NCI-H2196 (cell line): Measurements from ENCODE around the gene NOP14.
"Not testable (repeated sequence)": the region's sequence is repeated elsewhere in the genome, so short reads cannot be mapped to it uniquely, and the experiment has no call there.

Experiments used
- DNase-seq: peaks from one replicate; lab custom pipeline; 2025; ENCODE audit not compliant: unreplicated experiment; lab: John Stamatoyannopoulos, UW

Gene NOP14

DNA sequence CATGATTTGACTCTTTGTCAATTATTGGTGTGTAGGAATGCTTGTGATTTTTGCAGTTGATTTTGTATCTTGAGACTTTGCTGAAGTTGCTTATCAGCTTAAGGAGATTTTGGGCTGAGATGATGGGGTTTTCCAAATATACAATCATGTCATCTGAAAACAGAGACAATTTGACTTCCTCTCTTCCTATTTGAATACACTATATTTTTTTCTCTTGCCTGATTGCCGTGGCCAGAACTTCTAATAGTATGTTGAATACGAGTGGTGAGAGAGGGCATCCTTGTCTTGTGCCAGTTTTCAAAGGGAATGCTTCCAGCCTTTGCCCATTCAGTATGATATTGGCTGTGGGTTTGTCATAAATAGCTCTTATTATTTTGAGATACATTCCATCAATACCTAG is 44.9 kb downstream of the NOP14 start:
- DNase-seq: not testable (repeated sequence)

DNA sequence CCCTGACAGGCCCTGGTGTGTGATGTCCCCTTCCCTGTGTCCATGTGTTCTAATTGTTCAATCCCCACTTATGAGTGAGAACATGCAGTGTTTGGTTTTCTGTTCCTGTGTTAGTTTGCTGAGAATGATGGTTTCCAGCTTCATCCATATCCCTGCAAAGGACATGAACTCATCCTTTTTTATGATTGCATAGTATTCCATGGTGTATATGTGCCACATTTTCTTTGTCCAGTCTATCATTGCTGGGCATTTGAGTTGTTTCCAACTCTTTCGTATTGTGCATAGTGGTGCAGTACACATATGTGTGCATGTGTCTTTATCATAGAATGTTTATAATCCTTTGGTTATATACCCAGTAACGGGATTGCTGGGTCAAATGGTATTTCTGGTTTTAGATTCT is 46.5 kb downstream of the NOP14 start:
- not testable (repeated sequence) for DNase-seq

DNA sequence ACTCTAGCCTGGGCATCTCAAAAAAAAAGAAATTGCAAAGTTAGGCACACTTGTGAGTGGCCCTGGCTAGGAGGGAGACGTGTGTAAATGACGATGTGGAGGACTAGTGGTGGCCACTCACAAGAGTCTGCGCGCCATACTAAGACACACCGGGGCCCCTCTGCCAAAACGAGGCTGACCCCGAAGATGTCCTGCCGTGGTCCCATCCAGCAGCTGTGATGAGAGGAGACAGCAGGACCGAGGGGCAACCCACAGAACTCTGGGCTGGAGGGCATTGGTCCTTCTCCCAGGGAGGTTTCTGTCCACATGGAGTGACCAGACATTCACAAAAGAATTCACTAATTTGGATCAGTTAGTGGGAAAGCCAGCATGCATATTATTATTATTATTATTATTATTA is 47.4 kb downstream of the NOP14 start:
- DNase-seq: no peak

DNA sequence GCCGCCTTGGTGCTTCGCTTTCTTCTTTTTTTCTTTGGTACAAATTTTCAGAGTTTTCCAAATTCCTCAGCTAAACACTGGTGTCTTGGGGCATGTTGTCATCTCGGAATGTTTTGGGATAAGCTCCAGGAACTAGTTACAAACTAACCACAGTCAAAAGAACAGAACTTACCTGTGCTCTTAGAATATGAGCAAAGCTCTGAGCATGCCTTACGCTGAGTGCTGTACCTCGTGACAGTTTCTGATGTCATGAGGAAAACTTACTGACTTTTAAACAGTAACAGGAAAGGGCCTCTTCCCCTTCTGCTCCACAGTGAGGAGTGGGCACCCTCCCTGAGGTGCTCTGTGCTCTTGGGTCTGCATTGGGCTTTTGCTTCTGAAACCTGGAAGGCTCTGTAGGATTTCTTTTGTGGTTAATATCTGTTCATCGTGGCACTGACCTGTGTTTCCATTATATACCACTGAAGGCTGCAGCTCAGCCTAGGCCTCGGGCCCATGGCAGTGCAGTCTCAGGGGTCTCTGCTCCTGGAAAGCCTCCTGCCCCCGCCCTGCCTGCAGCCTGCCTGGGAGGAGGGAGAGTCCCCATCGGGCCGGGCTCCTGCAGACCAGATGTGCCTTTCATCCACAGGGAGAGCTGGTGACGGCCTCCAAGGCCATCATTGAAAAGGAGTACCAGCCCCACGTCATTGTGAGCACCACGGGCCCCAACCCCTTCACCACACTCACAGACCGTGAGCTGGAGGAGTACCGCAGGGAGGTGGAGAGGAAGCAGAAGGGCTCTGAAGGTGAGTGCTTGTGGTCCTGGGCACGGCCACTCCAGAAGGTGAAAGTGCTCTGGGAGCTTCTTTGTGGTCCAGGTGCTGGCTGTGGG is 48.7 kb downstream of the NOP14 start:
- no peak for DNase-seq

DNA sequence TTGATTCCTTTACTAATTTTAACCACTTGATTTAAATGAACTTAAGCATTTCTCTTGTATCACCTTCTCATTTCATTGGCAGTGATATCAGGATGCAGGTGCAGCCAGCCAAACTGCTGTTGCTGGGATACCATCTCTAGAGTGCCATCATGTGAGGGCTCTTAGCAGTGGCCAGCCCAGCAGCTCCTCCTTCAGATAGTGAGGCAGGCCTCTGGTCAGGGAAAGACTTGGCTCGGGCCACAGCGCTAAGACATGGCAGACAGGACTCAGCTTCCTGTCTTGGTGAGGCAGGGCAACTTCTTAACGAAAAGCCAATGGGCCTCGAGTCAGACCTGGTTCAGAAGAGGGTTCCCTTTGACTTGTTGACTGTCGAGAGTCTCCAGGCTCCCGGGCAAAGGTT is 50.0 kb downstream of the NOP14 start:
- peak; percentile 87 for DNase-seq

DNA sequence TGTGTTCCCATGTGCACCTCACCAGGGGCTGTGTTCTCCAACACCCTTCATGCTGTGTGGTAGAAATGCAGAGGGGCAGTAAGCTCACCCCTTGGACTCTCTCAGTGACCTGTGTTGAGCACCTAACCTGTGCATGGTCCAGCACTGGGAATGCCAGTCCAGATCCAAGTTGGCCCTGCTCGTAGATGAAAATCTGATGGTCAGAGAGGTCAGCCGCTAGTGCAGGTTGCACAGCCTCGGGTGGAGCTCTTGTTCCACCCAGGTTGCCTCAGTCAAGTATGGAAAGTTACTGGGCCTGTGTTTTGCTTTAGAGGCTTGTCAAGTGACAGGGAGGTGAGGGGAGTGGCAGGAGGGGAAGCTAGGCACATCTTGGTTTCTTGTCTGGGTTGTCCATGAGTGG is 51.3 kb downstream of the NOP14 start:
- DNase-seq: no peak

DNA sequence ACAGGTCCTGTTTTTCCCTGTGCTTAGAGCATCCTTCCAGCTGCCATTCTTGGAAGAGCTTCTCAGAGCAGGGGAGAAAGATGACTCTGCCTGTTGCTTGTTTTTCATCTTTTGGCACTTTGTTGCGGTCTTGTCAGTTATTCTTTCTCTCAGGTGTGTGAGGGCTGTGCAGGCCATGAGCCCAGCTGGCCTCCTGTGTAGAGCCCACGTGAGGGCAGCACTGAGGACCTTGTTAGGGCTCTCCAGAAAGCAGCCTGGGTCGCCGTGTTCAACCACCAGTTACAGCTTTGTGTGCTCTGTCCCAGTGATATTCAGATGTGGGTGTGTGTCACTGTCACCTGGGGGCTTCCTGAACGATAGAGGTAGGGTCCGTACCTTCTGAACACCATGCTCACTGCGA is 52.8 kb downstream of the NOP14 start:
- DNase-seq: no peak

DNA sequence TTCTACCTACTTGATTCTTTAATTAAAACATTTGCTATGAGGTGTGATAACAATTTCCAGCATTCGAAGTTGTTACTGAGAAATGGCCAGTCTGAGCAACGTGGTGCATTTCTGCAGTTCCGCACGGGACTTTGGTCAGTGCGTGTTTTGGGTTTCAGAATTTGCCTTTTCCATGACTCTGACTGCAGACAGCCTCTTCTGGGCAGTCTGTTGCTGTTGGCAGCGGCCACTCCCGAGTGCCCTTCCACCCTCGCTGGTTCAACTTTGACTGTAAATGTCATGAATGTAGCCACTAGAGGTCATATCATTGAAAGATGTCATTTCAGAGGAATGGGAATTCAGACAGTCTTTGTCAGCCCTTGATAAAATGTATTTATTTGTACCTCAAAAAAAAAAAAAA is 53.6 kb downstream of the NOP14 start:
- no peak for DNase-seq

DNA sequence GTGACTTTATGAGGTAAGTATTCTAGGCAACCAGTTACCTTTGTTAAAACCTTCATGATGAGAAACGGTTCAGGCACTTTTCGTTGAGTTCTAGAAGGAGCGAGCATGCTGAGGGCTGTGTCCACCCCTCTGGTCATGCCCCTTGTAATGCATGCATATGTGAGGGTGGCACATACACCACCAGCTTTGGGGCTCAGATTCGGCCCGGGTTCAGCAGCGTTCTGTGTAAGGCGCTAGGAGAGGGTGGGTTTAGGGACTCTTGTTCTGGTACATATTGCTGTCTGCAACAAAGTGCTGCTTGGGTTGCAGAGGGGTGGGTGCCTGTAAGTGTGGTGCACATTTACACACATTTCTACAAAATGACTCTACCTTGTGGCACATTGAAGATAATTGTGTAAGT is 54.5 kb downstream of the NOP14 start:
- DNase-seq: no peak

DNA sequence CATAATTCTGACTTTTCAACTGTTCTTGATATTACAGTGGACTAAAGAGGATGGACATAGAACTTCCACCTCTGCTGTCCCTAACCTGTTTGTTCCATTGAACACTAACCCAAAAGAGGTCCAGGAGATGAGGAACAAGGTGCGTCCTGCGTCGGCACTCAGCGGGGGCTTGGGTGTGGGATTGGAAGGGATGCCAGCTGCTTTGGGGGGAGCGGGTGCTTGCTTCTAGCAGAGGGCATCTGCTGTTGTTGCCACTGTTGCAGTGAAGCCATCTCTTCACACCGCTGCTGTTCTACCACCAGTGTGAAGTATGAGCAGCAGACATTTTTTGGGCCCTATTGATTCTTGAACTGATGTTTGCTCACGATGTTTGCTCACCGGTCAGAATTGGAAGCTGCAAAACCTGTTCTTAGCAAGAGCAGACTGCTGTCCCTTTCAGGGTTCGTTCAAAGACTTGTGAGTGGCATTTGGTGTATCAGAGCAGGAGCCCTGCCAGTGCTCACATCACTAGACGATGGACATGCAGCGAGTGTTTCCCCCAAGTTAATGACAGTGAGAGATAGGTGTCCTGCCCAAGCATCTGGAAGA is 55.4 kb downstream of the NOP14 start:
- peak; percentile 35 for DNase-seq

DNA sequence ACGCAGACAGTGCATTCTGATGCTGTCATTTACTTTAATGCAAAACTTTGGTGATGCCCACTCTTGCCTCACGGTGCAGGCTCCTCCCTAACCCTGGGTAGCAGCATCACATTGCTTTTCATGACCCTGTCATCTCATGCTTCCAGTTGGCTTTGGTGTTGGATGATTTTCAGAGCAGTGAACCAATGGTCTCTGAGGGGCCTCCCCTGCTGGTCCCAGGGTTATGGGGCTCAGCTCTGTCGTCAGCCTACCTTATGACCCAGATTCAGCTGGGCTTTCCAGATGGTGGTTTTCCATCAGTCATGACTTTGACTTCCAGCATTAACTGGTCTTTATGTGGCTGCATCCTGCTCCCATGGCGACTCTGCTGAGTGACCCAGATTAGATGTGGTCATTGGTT is 56.0 kb downstream of the NOP14 start:
- no peak for DNase-seq

DNA sequence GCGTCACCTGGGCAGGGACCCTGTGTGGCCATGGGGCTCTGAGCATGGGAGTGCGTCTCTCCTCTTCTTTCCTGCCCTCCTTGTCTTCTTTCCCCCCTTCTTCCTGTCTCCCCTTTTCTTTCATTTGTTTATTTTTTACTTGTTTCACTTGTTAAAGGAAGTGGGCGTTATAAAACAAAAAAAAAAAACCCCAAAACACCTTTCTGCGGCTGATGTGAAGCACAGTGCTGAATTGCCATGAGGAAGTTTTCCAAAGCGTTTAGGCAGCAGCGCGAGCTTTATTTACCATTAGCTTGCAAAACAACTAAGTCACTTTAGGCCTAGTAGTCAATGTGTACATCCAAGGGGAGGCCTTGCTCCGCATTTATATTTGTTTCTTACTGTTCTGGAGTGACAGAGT is 57.0 kb downstream of the NOP14 start:
- no peak for DNase-seq

DNA sequence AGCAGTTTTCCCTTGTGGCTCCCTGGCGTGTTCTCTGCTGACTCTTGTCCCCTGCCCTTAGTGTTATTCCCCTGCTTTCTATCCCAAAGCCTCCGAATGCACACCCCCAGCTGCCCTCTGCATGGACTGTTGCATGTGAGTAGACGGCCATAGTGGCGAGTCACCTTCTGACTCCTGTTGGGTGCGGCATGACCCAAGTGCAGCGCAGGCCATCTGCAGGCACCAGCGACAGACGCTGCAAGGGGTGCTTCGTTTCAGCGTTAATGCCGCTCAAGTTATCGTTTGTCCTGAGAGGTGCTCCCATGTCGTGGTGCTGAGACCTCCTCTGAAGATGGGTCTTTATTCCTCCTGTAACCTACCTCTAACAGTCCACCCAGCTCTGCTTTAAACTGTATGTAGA is 57.7 kb downstream of the NOP14 start:
- no peak for DNase-seq

DNA sequence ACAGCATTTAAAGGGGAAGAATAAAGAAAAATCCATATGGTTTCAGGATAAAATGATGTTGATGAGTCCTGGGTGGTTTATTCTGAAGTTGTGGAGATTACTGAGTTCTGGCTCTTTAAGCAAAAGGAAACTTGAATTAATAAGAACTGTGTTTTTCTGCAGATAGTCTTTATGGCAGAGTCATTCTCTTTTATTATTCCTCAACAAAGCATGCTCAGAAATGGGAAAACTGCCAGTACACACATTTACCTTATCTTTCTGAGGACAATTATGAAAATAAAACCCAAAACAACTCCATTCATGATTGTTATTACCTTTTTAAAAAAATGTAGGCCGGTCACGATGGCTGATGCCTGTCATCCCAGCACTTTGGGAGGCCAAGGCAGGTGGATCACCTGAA is 61.1 kb downstream of the NOP14 start:
- peak; percentile 26 for DNase-seq

DNA sequence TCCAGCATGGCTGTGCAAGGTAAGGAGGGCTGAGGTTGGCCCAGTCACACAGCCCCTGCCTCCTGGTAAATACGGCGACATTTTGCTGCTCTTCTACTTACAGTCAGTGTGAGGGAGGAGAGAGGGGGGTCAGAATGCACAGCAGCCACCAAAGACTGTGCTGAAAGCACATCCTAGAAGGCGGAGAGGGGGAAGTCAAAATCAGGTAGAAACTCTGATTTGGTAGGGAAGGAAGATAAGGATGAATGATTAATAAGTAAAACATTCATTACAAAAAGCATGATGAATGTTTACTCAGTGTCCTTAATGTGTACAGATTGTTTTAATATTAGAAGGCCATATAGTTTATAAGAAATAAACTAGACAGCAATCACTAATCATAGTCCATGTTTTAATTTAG is 62.0 kb downstream of the NOP14 start:
- no peak for DNase-seq

DNA sequence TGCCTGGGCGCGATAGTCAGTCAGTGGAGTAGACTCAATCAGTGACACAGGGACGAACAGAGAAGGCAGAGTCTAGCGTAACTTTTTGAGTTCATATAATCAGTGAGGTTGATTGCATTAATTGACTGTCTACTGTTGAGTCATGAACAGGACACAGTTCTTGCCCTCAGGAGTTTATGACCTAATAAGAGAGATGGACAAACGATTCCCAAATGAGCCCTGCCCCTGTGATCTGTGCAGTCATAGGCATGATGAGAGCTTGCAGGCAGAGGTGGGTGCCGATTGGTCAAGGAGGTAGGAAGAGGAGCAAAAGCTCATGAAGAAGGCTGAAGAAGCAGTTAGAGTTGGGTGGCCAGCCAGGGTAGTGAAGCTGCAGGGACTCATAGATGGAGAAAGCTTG is 62.5 kb downstream of the NOP14 start:
- DNase-seq: no peak

DNA sequence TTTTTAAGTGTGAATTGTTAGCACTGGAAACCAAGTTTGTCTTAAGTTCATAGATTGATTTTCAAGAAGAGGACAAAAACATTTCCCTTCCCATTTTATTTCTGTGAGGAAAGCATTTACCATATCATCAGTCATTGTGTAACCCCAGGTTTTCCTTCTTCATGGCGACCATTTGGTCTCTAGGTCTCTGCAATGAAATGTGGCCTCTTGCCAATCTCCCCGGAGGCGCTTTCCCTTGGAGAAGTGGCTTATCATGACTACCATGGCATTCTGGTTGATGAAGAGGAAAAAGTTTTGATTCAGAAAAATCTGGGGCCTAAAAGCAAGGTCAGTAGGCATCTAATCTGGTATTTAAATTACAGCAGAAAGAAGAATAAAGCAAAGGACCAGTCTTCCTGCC is 65.2 kb downstream of the NOP14 start:
- no peak for DNase-seq

DNA sequence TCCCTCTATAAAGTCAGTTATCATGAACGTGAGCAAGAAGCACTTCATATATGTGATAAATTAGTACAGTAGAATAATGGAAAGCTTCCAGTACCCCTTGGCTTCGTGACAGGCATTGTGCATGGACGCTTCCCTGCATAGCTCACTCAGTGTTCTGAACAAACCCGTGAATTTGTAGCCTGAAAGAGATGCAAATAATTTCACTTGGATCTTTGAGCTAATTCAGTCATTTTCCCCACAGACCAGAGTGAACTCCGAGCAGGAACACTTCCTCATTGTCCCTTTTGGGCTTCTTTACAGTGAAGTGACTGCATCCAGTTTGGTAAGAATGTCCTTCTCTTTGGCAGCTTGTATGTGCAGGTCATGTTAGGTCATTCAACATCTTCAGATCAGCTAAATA is 69.4 kb downstream of the NOP14 start:
- no peak for DNase-seq

DNA sequence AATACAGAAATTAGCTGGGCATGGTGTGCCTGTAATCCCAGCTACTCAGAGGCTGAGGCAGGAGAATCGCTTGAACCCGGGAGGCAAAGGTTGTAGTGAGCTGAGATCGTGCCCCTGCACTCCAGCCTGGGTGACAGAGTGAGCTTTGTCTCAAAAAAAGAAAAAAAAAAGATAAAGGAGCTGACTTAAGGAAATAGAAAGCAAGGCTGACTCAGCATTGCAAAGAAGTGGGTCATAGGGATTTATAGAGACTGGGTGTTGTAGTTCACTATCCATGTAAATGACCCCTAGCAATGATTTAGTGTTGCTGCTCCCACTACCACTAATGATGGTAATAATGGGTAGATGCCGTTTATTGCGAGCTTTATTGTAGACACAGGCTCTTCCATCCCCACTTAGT is 71.9 kb downstream of the NOP14 start:
- no peak for DNase-seq

DNA sequence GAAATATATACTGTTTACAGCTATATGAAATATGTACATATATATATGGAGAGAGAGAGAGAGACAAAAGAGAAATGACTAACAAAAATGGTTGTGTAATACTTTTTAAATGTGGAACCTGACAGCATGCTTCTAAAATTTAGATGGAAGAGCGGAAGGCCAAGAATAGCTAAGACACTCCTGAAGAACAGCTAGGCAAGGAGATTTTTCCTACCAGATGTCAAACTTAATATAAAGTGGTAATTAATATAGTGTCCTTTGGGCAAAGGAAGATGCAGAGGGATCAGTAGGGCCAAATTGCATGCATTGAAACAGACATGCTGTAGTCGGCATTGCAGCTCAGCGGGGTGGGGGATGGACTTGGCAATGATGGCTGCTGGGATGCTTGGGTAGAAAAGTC is 74.3 kb downstream of the NOP14 start:
- no peak for DNase-seq
